H1 (cell line): ENCODE data around the gene KARS1. TPM values are rescaled to one million over a fixed set of nuclear protein-coding genes. Genes with fewer than 3 reads are reported as not detected.

Experiments
- CBX5 ChIP-seq: fragments of 300-800, 300-1000 bp; sonication (generic); IDR thresholded peaks from 2 replicates; pipeline ENCODE4 v1.7.1; 2016; ENCODE audit warnings: antibody characterized with exemption, low read length, low read depth
- CREB1 ChIP-seq: IDR thresholded peaks from 2 replicates; pipeline ENCODE4 v1.6.1; 2012; ENCODE audit warnings: inconsistent platforms
- FOSL1 ChIP-seq: IDR thresholded peaks from 2 replicates; pipeline ENCODE4 v1.6.1; 2011; ENCODE audit warnings: mild to moderate bottlenecking, low read depth, low read length, moderate library complexity; ENCODE audit not compliant: insufficient read depth
- GTF2F1 ChIP-seq: IDR thresholded peaks from 2 replicates; pipeline ENCODE4 v1.6.1; 2012; ENCODE audit warnings: low read depth, low read length, improper control_type of control experiment, borderline replicate concordance
- HDAC6 ChIP-seq: IDR thresholded peaks from one replicate; pipeline ENCODE4 v1.7.1; 2012; ENCODE audit warnings: low read depth, mild to moderate bottlenecking, inconsistent platforms, low read length, moderate library complexity
- KDM5A ChIP-seq: fragments of 200-600 bp; IDR thresholded peaks from 2 replicates; pipeline ENCODE4 v1.7.1; 2012; ENCODE audit warnings: mild to moderate bottlenecking, low read length, inconsistent platforms, mixed read lengths
- NANOG ChIP-seq: IDR thresholded peaks from 2 replicates; pipeline ENCODE4 v1.6.1; 2011; ENCODE audit warnings: low read length, low read depth, mild to moderate bottlenecking, inconsistent platforms; ENCODE audit not compliant: insufficient read depth, poor library complexity, severe bottlenecking
- POLR2A ChIP-seq, 2 experiments: IDR thresholded peaks; 1 replicate in 1 of 2; 2 replicates in 1 of 2; pipeline ENCODE4 v1.6.1; 2011; ENCODE audit warnings: low read depth in 2 of 2, low read length in 2 of 2, mild to moderate bottlenecking in 2 of 2; ENCODE audit errors: control extremely low read depth in 1 of 2
- polyA plus RNA-seq, 7 experiments: library from polyadenylated mRNA; depleted of rRNA in 3 of 7; stranded (reverse) in 5 of 7; unstranded in 2 of 7; fragments of >200 nt in 5 of 7; fragments of 200-250 nt in 2 of 7; gene quantifications; 1 replicate in 5 of 7; 2 replicates in 1 of 7; 4 replicates in 1 of 7; pipeline versions ENCODE4 v1.2.1 to v1.2.3, GENCODE V29; 2011 to 2013; ENCODE audit warnings: missing spikeins in 2 of 7, mixed read lengths in 2 of 7
- total RNA-seq: library from RNA; stranded (reverse); fragmentation: NEBNext Ultra II Directional; extraction: Animal tissue kit (Norgen Biotek cat#: 25700); gene quantifications from 2 replicates; pipeline ENCODE4 v1.2.1, GENCODE V29; 2021

The KARS1 gene
- total and polyA plus RNA-seq, 2 of the 8 experiments (the other 6 are each of a cell fraction or from before 2014, with no cell fraction given), result 97.5 to 221 TPM

DNA sequence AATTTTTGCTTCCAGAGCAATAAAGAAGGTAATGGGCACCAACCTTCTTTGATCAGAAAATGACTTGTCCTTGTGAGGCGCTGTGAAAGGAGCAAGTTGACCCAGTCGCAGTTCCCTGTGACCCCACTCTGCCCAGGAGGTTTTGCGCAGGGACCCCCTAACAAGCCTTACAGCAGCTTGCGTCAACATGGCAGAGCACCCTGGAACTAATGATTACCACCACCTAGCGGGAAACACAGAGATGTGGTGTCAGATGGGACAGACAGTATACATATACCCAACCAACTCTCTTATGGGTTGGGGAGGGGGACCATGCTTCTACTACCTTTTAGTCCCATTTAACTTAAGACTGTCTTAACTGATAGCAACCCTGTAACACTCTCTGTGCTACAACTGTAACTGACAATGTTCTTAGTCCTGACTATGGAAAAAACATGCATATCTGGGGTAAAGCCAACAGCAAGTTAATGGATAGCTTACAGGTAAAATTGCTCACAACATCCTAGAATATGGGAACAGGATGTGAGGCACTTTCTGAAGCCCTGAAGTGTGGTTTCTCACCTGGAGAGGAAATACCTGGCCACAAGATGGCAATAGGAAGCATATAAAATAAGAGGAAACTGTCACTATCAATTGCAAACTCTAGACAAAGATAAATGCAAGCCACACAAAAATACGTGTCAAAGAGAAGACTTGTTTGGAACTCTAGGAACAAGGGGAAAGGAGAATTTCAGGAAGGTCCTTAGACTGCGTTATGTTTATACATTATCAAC is 3.0 kb downstream of the KARS1 start (continued):
- TF ChIP-seq NANOG, result no peak
- no peak for TF ChIP-seq KDM5A
- no peak for TF ChIP-seq CBX5
- no peak for TF ChIP-seq POLR2A (IDR thresholded peaks at IDR 0.05; ENCODE audit: control extremely low read depth in 1 of 2, low read depth in 2 of 2, low read length in 2 of 2)
- no peak for TF ChIP-seq CREB1
- no peak for TF ChIP-seq FOSL1
- TF ChIP-seq HDAC6, result no peak
- TF ChIP-seq GTF2F1, result no peak
